Effector CD8-positive, alpha-beta T cell (primary cell): ENCODE measurements around the gene RDM1.
"Not testable (repeated sequence)": the region's sequence is repeated elsewhere in the genome, so short reads cannot be mapped to it uniquely, and the experiment has no call there.

ENCODE experiments used
- DNase-seq: peaks from one replicate; lab custom pipeline; 2025; lab: John Stamatoyannopoulos, UW

Gene RDM1

GRCh38 chr17:35898283-35899070 lies 32.1 kb downstream of the RDM1 start:
- no peak for DNase-seq

- not testable (repeated sequence) for DNase-seq
Measured at GRCh38 chr17:35897772-35898171, 32.8 kb downstream of the RDM1 start.

- no peak for DNase-seq
Measured at GRCh38 chr17:35895636-35896587, 34.7 kb downstream of the RDM1 start.

- no peak for DNase-seq
Measured at GRCh38 chr17:35894206-35894605, 36.4 kb downstream of the RDM1 start.

- DNase-seq, result no peak
Measured at GRCh38 chr17:35893751-35894150, 36.8 kb downstream of the RDM1 start.

GRCh38 chr17:35892091-35893035 lies 38.2 kb downstream of the RDM1 start:
- no peak for DNase-seq

- DNase-seq, result no peak
Measured at GRCh38 chr17:35891269-35891668, 39.3 kb downstream of the RDM1 start.

- no peak for DNase-seq
Measured at GRCh38 chr17:35890774-35891155, 39.8 kb downstream of the RDM1 start.

- no peak for DNase-seq
Measured at GRCh38 chr17:35889818-35890773, 40.5 kb downstream of the RDM1 start.

GRCh38 chr17:35889241-35889640 lies 41.3 kb downstream of the RDM1 start:
- DNase-seq, result no peak

- DNase-seq, result peak; percentile 9
Measured at GRCh38 chr17:35879773-35880654, 50.6 kb downstream of the RDM1 start, which contains the start of gene CCL5. Gene CCL5 (minus strand): TSS chr17:35880360.

GRCh38 chr17:35878361-35878760 lies 52.2 kb downstream of the RDM1 start:
- no peak for DNase-seq

- no peak for DNase-seq
Measured at GRCh38 chr17:35877345-35878029, 53.1 kb downstream of the RDM1 start.

- DNase-seq, result no peak
Measured at GRCh38 chr17:35876534-35876933, 54.0 kb downstream of the RDM1 start.

- DNase-seq, result no peak
Measured at GRCh38 chr17:35875800-35876139, 54.8 kb downstream of the RDM1 start.

GRCh38 chr17:35875072-35875799 lies 55.3 kb downstream of the RDM1 start:
- no peak for DNase-seq

GRCh38 chr17:35872196-35872980 lies 58.2 kb downstream of the RDM1 start:
- DNase-seq, result no peak
